Fibroblast of the aortic adventitia (primary cell): Measurements from ENCODE around the gene ENOPH1. TPM values are rescaled to one million over a fixed set of nuclear protein-coding genes. Genes with fewer than 3 reads are reported as not detected.

ENCODE experiments used
- DNase-seq: peaks from one replicate; pipeline ENCODE4 v3.0.0-alpha.2; 2010; ENCODE audit warnings: low read depth
- H3K4me3 ChIP-seq: 2 replicates; pipeline ENCODE4 v1.5.1; 2011; ENCODE audit warnings: low read depth, mild to moderate bottlenecking, control low read depth, low read length, moderate library complexity
- small RNA-seq: library from RNA; depleted of rRNA; stranded (forward); fragments of <200 nt; gene quantifications from one replicate; pipeline ENCODE3, GENCODE V24; 2012
- total RNA-seq: library from RNA; depleted of rRNA; stranded (reverse); fragments of >200 nt; gene quantifications from 2 replicates; pipeline ENCODE4 v1.2.3, GENCODE V29; 2012; ENCODE audit warnings: low replicate concordance
- TF ChIP-seq, protein P1 (sequence below): IDR thresholded peaks from 2 replicates; pipeline ENCODE4 v1.5.1; 2011; ENCODE audit warnings: mild to moderate bottlenecking, low read length, control low read depth, inconsistent platforms; ENCODE audit not compliant: insufficient read depth

The ENOPH1 gene
- total RNA-seq, 1 donor: 42.2 TPM

DNA sequence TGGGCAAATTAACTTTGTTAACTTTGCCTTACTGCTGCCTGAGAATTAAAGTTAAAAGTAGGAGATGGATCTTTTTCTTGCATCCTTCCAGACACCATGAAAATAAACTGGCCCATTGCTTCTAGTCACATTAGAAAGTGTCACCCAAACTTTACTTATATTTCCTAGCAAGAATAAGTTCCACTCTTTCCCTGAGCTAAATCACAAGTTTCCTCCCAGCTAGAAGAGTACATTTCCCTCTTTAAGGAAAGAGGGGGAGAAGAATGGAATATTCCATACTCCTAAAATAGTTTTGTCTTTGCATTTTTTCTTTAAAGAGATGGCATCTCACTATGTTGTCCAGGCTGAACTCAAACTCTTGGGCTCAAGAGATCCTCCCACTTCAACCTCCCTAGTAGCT, 77.6 kb downstream of the ENOPH1 start:
- DNase-seq: no peak
- TF ChIP-seq, protein P1, sequence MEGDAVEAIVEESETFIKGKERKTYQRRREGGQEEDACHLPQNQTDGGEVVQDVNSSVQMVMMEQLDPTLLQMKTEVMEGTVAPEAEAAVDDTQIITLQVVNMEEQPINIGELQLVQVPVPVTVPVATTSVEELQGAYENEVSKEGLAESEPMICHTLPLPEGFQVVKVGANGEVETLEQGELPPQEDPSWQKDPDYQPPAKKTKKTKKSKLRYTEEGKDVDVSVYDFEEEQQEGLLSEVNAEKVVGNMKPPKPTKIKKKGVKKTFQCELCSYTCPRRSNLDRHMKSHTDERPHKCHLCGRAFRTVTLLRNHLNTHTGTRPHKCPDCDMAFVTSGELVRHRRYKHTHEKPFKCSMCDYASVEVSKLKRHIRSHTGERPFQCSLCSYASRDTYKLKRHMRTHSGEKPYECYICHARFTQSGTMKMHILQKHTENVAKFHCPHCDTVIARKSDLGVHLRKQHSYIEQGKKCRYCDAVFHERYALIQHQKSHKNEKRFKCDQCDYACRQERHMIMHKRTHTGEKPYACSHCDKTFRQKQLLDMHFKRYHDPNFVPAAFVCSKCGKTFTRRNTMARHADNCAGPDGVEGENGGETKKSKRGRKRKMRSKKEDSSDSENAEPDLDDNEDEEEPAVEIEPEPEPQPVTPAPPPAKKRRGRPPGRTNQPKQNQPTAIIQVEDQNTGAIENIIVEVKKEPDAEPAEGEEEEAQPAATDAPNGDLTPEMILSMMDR: no peak
- no peak overlapping the region for H3K4me3 ChIP-seq

DNA sequence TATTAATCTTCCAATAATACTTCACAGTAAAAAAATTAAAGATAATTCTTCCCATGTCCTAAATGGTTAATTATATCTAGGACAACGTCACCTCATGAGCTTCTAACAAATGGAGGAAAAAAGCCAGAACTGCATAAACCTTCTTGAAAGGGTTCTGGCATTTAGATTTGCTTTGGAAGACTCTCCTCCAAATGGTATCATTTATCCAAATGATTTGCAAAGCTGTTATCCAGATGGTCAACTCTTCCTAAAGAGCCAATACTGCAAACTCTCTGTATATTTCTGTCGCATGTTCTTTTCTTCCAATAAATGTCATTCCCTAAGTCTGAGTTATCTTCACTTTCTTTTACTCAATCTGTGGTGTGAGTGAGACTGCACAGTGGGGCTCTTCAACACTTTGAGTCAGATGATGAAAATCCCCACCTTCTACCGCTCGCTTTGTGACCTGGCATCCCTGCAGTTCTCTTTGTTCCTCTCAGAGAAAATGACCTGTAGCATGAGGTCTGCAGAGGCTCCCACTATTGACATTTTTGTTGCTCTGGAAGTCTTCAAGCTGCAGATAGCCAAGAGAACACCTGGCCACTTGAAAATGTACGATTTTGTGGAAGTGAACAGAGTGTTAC, 78.5 kb downstream of the ENOPH1 start:
- TF ChIP-seq, protein P1: no peak
- DNase-seq: no peak
- no peak overlapping the region for H3K4me3 ChIP-seq

DNA sequence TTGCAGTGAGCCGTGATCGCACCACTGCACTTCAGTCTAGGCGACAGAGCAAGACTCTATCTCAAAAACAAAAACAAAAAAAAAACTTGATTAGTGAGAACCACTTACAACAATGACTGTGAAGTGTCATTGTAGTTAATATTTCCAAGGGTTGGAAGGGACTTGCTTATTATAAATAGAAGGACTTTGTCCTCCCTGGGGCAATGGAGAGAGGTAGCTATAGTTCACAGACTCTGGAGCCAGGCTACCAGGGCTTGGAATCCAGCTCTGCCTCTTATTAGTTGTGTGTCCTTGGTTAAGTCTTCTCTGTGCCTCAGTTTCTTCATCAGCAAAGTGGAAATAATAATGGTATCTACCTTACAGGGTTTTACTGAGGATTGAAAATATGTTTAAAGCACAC, 79.8 kb downstream of the ENOPH1 start:
- DNase-seq: no peak
- H3K4me3 ChIP-seq: no peak overlapping the region
- TF ChIP-seq, protein P1: no peak

Small RNA genes lying within 50 kb of the gene (small RNA-seq; reads per million reads assigned to genes)
- gene RF00150: not detected

Other genes with a start within 250 kb of the ENOPH1 start
- 32.6 and 57.7 TPM in 2 replicates for gene HNRNPD, start 56.6 kb upstream of the ENOPH1 start, total RNA-seq
- gene HNRNPDL, start 128 bp upstream of the ENOPH1 start, total RNA-seq: 97.0 and 148 TPM in 2 replicates
- 0.45 and 1.9 TPM in 2 replicates for gene TMEM150C, start 131.4 kb downstream of the ENOPH1 start, total RNA-seq